HepG2 (cell line): ENCODE results near the gene ZDHHC3. TPM values are rescaled to one million over a fixed set of nuclear protein-coding genes. Genes with fewer than 3 reads are reported as not detected.

ENCODE experiments used
- ATAC-seq: fragments of 200-7000 bp; cut with Tn5 transposase; 3 replicates; pipeline ENCODE4 v1.9.1; 2020; ENCODE audit warnings: mild to moderate bottlenecking, moderate library complexity
- BruUV-seq: library from RNA; stranded (reverse); fragments of 400-500 nt; replicated peaks from 2 replicates; lab custom pipeline; 2021; lab: Mats Ljungman, UMichigan
- CTCF ChIA-PET: fragments of 300-600 bp; formaldehyde crosslinking; extraction: SDS; loops from one replicate; lab custom pipeline; 2021; ENCODE audit warnings: low total read pairs, inconsistent platforms, low intra/inter-chr PET ratio; lab: Yijun Ruan, JAX
- POLR2A ChIA-PET: fragments of 350-600 bp; sonication (Branson Sonifier 250); formaldehyde crosslinking; loops from one replicate; lab custom pipeline; 2020; ENCODE audit warnings: antibody characterized with exemption, inconsistent platforms; lab: Yijun Ruan, JAX
- DNase-seq: peaks from one replicate; pipeline ENCODE4 v3.0.0-alpha.2; 2015; ENCODE audit warnings: low spot score
- FAIRE-seq: peaks from 3 replicates; lab custom pipeline; 2011; peaks lifted over from hg19 to GRCh38; lab: Jason Lieb, UNC
- H2AFZ ChIP-seq: one replicate; pipeline ENCODE4 v1.6.1; 2011; ENCODE audit warnings: low read length, inconsistent platforms
- H3K27ac ChIP-seq: fragments of 300-600 bp; 3 replicates; pipeline ENCODE4 v1.8.0; 2011; ENCODE audit warnings: mixed run types, mild to moderate bottlenecking, mixed read lengths, low read length, inconsistent platforms; ENCODE audit not compliant: insufficient read depth; ENCODE audit errors: extremely low read length
- H3K27me3 ChIP-seq, 2 experiments: fragments of 200-600 bp in 1 of 2; 2 replicates in 1 of 2; 3 replicates in 1 of 2; pipeline versions ENCODE4 v1.6.0 to v1.8.0; 2011; ENCODE audit warnings: low read length in 2 of 2, mild to moderate bottlenecking in 2 of 2, moderate library complexity in 2 of 2, inconsistent platforms in 1 of 2; ENCODE audit not compliant: insufficient read depth in 2 of 2, control insufficient read depth in 1 of 2
- H3K36me3 ChIP-seq, 2 experiments: fragments of 200-600 bp in 1 of 2; replicated peaks in 1 of 2; 2 replicates in 1 of 2; 3 replicates in 1 of 2; pipeline versions ENCODE4 v1.5.1 to v1.8.0; 2011; ENCODE audit warnings: low read length in 2 of 2, inconsistent platforms in 1 of 2; ENCODE audit not compliant: insufficient read depth in 2 of 2, control insufficient read depth in 1 of 2
- H3K4me1 ChIP-seq: 2 replicates; pipeline ENCODE4 v1.5.1; 2012; ENCODE audit warnings: low read length, inconsistent platforms; ENCODE audit not compliant: insufficient read depth
- H3K4me2 ChIP-seq: 2 replicates; pipeline ENCODE4 v1.6.0; 2011; ENCODE audit warnings: low read depth, low read length, inconsistent platforms
- H3K4me3 ChIP-seq, 3 experiments: fragments of 200-600 bp in 1 of 3; sonication (generic), shearing (Covaris generic) in 1 of 3; replicated peaks in 1 of 3; 2 replicates each; pipeline ENCODE4 v1.5.1; 2011 to 2016; ENCODE audit warnings: low read length in 3 of 3, inconsistent platforms in 2 of 3, low read depth in 2 of 3, mild to moderate bottlenecking in 2 of 3, control low read depth in 1 of 3, mixed read lengths in 1 of 3; ENCODE audit not compliant: insufficient read depth in 1 of 3
- H3K79me2 ChIP-seq: one replicate; pipeline ENCODE4 v1.6.1; 2011; ENCODE audit warnings: low read length, inconsistent platforms; ENCODE audit not compliant: insufficient read depth
- H3K9ac ChIP-seq: 2 replicates; pipeline ENCODE4 v1.6.0; 2011; ENCODE audit warnings: mild to moderate bottlenecking, low read depth, low read length, inconsistent platforms; ENCODE audit not compliant: insufficient read depth
- H3K9me3 ChIP-seq: 2 replicates; pipeline ENCODE4 v1.5.1; 2012; ENCODE audit warnings: mild to moderate bottlenecking, low read length
- H4K20me1 ChIP-seq: 2 replicates; pipeline ENCODE4 v1.6.0; 2011; ENCODE audit warnings: inconsistent platforms, mild to moderate bottlenecking, low read length, moderate library complexity; ENCODE audit not compliant: insufficient read depth
- CEBPB ChIP-seq: IDR thresholded peaks from 2 replicates; pipeline ENCODE4 v1.6.1; 2011; ENCODE audit warnings: low read depth, low read length, improper control_type of control experiment, borderline replicate concordance
- HNF4A ChIP-seq: sonication (generic); formaldehyde crosslinking; IDR thresholded peaks from 2 replicates; pipeline ENCODE4 v1.4.0; 2020; ENCODE audit warnings: missing genetic modification reagents
- SNRNP70 ChIP-seq: fragments of 200-400 bp; formaldehyde crosslinking; IDR thresholded peaks from 2 replicates; pipeline ENCODE4 v1.6.1; 2017; ENCODE audit warnings: mild to moderate bottlenecking, low read depth, low read length, moderate library complexity
- ZKSCAN8 ChIP-seq: IDR thresholded peaks from 2 replicates; pipeline ENCODE4 v1.6.1; 2016; ENCODE audit warnings: borderline replicate concordance, missing genetic modification reagents, missing compliant biosample characterization
- WGBS: methylation state at CpG from one replicate; pipeline ENCODE4 v1.1.6; 2017; ENCODE audit warnings: low lambda C conversion rate; 5-methylcytosine and 5-hydroxymethylcytosine counted together
- in situ Hi-C: cut with HindIII; loops from 2 replicates; pipeline ENCODE4 v1.10.0; 2017; ENCODE audit warnings: low pct_unique_long_range_greater_than_20kb; ENCODE audit not compliant: extremely low pct_ligation_motif_present
- intact Hi-C: fragments of 100-400 bp; cut with micrococcal nuclease; formaldehyde crosslinking; loops from one replicate; pipeline ENCODE4 v1.10.0; 2022; ENCODE audit not compliant: unreplicated experiment
- polyA plus RNA-seq, 8 experiments: library from polyadenylated mRNA; depleted of rRNA in 3 of 8; stranded (reverse) in 7 of 8; unstranded in 1 of 8; fragments of >200 nt; fragmentation: Illumina TruSeq in 4 of 8; extraction: Trizol in 4 of 8; gene quantifications; 2 replicates each; pipeline versions ENCODE4 v1.2.1 to v1.2.3, GENCODE V29; 2011 to 2016; ENCODE audit warnings: low read depth in 4 of 8, missing spikeins in 1 of 8, mixed read lengths in 1 of 8; ENCODE audit not compliant: insufficient read depth in 1 of 8
- total RNA-seq, 5 experiments: library from RNA; depleted of rRNA; stranded (reverse); fragments of >200 nt; fragmentation: Illumina TruSeq; extraction: Trizol; gene quantifications; 2 replicates each; pipeline ENCODE4 v1.2.3, GENCODE V29; 2016; ENCODE audit warnings: low read depth in 1 of 5
- TF ChIP-seq, protein P1 (sequence below): IDR thresholded peaks from 2 replicates; pipeline ENCODE4 v1.6.1; 2016; ENCODE audit warnings: mild to moderate bottlenecking
- TF ChIP-seq, protein P2 (sequence below): sonication (generic); formaldehyde crosslinking; IDR thresholded peaks from 2 replicates; pipeline ENCODE4 v1.5.0; 2020; ENCODE audit warnings: missing genetic modification reagents
- TF ChIP-seq, protein P3 (sequence below): sonication (generic); formaldehyde crosslinking; IDR thresholded peaks from 2 replicates; pipeline ENCODE4 v1.4.0; 2020; ENCODE audit warnings: missing genetic modification reagents
- TF ChIP-seq, protein P4 (sequence below): sonication (generic); formaldehyde crosslinking; conservative IDR thresholded peaks from 2 replicates; pipeline ENCODE4 v1.4.0; 2020; ENCODE audit warnings: mild to moderate bottlenecking, missing genetic modification reagents, moderate library complexity
- TF ChIP-seq, protein P5 (sequence below): sonication (generic); formaldehyde crosslinking; IDR thresholded peaks from 2 replicates; pipeline ENCODE4 v1.4.0; 2020; ENCODE audit warnings: missing genetic modification reagents

The ZDHHC3 gene
- total and polyA plus RNA-seq, 2 of the 13 experiments (the other 11 are each of a cell fraction or from before 2014, with no cell fraction given) = 44.1 to 65.7 TPM

DNA sequence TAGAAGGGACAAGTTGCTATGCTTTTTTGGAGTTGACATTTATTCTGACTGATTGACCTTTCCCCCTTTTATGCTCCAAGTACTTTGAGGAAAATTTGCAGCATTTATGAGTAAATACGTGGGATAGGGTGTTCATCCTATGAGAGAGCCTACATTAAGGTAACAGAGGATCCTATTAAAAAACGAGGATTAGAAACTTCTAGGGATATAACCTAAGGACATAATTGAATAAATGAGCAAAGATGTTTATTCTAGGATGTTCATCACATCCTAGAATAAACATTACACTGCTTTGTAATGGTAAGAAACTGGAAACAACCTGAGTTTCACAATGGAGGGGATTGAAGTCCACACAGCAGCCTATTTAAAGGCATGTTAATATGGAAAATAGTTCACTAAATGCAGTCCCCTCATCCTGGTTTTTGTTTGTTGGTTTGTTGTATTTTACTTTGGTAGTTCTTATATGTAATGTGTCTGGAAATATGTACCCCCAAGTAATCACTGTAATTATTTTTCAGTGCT is 26.2 kb upstream of the ZDHHC3 start:
- Histone ChIP-seq H3K4me3 (no peak overlapping the region), H3K36me3 (peaks cover 27 to 73% of the 10 kb centered on the region in 2 experiments), H4K20me1 (no peaks in the 10 kb centered on the region), H3K79me2 (no peaks in the 10 kb centered on the region), H2AFZ (no peak overlapping the region), H3K4me2 (no peak overlapping the region), H3K4me1 (peaks cover 12% of the 10 kb centered on the region), H3K9me3 (no peaks in the 10 kb centered on the region), H3K27me3 (no peaks in the 10 kb centered on the region), H3K9ac (no peak overlapping the region), H3K27ac (peak overlapping the region; percentile 40)
- FAIRE-seq (no peak), ATAC-seq (peak; percentile 68), DNase-seq (peak; percentile 16)
- intact Hi-C loops = no loop called here
- POLR2A ChIA-PET = no interaction called here
- in situ Hi-C loops = no loop called here
- CTCF ChIA-PET = no interaction called here
- BruUV-seq = no TSS peak
- 58% methylated on average over 2 of the region's 2 CpGs for WGBS
- TF ChIP-seq, protein P1, sequence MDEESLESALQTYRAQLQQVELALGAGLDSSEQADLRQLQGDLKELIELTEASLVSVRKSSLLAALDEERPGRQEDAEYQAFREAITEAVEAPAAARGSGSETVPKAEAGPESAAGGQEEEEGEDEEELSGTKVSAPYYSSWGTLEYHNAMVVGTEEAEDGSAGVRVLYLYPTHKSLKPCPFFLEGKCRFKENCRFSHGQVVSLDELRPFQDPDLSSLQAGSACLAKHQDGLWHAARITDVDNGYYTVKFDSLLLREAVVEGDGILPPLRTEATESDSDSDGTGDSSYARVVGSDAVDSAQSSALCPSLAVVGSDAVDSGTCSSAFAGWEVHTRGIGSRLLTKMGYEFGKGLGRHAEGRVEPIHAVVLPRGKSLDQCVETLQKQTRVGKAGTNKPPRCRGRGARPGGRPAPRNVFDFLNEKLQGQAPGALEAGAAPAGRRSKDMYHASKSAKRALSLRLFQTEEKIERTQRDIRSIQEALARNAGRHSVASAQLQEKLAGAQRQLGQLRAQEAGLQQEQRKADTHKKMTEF (CRISPR knock-in tag) = no peak
- TF ChIP-seq, protein P2, sequence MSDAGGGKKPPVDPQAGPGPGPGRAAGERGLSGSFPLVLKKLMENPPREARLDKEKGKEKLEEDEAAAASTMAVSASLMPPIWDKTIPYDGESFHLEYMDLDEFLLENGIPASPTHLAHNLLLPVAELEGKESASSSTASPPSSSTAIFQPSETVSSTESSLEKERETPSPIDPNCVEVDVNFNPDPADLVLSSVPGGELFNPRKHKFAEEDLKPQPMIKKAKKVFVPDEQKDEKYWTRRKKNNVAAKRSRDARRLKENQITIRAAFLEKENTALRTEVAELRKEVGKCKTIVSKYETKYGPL (CRISPR knock-in tag) = no peak
- TF ChIP-seq, protein P3, sequence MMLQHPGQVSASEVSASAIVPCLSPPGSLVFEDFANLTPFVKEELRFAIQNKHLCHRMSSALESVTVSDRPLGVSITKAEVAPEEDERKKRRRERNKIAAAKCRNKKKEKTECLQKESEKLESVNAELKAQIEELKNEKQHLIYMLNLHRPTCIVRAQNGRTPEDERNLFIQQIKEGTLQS (CRISPR knock-in tag) = no peak
- TF ChIP-seq, protein P4, sequence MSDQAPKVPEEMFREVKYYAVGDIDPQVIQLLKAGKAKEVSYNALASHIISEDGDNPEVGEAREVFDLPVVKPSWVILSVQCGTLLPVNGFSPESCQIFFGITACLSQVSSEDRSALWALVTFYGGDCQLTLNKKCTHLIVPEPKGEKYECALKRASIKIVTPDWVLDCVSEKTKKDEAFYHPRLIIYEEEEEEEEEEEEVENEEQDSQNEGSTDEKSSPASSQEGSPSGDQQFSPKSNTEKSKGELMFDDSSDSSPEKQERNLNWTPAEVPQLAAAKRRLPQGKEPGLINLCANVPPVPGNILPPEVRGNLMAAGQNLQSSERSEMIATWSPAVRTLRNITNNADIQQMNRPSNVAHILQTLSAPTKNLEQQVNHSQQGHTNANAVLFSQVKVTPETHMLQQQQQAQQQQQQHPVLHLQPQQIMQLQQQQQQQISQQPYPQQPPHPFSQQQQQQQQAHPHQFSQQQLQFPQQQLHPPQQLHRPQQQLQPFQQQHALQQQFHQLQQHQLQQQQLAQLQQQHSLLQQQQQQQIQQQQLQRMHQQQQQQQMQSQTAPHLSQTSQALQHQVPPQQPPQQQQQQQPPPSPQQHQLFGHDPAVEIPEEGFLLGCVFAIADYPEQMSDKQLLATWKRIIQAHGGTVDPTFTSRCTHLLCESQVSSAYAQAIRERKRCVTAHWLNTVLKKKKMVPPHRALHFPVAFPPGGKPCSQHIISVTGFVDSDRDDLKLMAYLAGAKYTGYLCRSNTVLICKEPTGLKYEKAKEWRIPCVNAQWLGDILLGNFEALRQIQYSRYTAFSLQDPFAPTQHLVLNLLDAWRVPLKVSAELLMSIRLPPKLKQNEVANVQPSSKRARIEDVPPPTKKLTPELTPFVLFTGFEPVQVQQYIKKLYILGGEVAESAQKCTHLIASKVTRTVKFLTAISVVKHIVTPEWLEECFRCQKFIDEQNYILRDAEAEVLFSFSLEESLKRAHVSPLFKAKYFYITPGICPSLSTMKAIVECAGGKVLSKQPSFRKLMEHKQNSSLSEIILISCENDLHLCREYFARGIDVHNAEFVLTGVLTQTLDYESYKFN (CRISPR knock-in tag) = peak; percentile 45; the same call in 1 of the 2 replicates
- peak; percentile 37; the same call in 1 of the 2 replicates for TF ChIP-seq CEBPB
- TF ChIP-seq SNRNP70 = no peak
- TF ChIP-seq HNF4A (CRISPR knock-in tag) = 0 out of 2 replicates have a peak, but pooled peaks have one; percentile 7
- TF ChIP-seq, protein P5, sequence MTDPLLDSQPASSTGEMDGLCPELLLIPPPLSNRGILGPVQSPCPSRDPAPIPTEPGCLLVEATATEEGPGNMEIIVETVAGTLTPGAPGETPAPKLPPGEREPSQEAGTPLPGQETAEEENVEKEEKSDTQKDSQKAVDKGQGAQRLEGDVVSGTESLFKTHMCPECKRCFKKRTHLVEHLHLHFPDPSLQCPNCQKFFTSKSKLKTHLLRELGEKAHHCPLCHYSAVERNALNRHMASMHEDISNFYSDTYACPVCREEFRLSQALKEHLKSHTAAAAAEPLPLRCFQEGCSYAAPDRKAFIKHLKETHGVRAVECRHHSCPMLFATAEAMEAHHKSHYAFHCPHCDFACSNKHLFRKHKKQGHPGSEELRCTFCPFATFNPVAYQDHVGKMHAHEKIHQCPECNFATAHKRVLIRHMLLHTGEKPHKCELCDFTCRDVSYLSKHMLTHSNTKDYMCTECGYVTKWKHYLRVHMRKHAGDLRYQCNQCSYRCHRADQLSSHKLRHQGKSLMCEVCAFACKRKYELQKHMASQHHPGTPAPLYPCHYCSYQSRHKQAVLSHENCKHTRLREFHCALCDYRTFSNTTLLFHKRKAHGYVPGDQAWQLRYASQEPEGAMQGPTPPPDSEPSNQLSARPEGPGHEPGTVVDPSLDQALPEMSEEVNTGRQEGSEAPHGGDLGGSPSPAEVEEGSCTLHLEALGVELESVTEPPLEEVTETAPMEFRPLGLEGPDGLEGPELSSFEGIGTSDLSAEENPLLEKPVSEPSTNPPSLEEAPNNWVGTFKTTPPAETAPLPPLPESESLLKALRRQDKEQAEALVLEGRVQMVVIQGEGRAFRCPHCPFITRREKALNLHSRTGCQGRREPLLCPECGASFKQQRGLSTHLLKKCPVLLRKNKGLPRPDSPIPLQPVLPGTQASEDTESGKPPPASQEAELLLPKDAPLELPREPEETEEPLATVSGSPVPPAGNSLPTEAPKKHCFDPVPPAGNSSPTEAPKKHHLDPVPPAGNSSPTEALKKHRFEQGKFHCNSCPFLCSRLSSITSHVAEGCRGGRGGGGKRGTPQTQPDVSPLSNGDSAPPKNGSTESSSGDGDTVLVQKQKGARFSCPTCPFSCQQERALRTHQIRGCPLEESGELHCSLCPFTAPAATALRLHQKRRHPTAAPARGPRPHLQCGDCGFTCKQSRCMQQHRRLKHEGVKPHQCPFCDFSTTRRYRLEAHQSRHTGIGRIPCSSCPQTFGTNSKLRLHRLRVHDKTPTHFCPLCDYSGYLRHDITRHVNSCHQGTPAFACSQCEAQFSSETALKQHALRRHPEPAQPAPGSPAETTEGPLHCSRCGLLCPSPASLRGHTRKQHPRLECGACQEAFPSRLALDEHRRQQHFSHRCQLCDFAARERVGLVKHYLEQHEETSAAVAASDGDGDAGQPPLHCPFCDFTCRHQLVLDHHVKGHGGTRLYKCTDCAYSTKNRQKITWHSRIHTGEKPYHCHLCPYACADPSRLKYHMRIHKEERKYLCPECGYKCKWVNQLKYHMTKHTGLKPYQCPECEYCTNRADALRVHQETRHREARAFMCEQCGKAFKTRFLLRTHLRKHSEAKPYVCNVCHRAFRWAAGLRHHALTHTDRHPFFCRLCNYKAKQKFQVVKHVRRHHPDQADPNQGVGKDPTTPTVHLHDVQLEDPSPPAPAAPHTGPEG (CRISPR knock-in tag) = no peak
- TF ChIP-seq ZKSCAN8 (CRISPR knock-in tag) = no peak
